ENCODE measurements around the gene FANCI. TPM values are rescaled to one million over a fixed set of nuclear protein-coding genes. Genes with fewer than 3 reads are reported as not detected.

FANCI gene
- total RNA-seq, 1 donor from 2014 or later = 4.1 TPM

- no peak overlapping the region for H3K4me3 ChIP-seq
- H3K27ac ChIP-seq = no peak overlapping the region
- H3K27me3 ChIP-seq = peaks cover 76% of the 10 kb centered on the region
- H3K9me3 ChIP-seq = no peaks in the 10 kb centered on the region
- intact Hi-C loops (cut with DNase I) = loop anchor here (5.0 kb wide), 1 partner anchor 71 kb away; no protein-coding TSS in a partner anchor
- DNase-seq (no peak), ATAC-seq (no peak)
- TF ChIP-seq CTCF (IDR thresholded peaks at IDR 0.05) = peak; percentile 38
- H3K36me3 ChIP-seq = no peaks in the 10 kb centered on the region
- H3K4me1 ChIP-seq = peaks cover 7% of the 10 kb centered on the region
Measured at GRCh38 chr15:89356634-89357298, 113.0 kb downstream of the FANCI start.

- H3K36me3 ChIP-seq = no peaks in the 10 kb centered on the region
- intact Hi-C loops (cut with DNase I) = loop anchor here (5.0 kb wide), 1 partner anchor 69 kb away; no protein-coding TSS in a partner anchor
- no peaks in the 10 kb centered on the region for H3K9me3 ChIP-seq
- ATAC-seq (no peak), DNase-seq (no peak)
- peaks cover 88% of the 10 kb centered on the region for H3K27me3 ChIP-seq
- no peak overlapping the region for H3K27ac ChIP-seq
- no peak for TF ChIP-seq CTCF (IDR thresholded peaks at IDR 0.05)
- H3K4me3 ChIP-seq = peak overlapping the region; percentile 45
- peaks cover 7% of the 10 kb centered on the region for H3K4me1 ChIP-seq
Measured at GRCh38 chr15:89358435-89358754, 114.6 kb downstream of the FANCI start.

- DNase-seq (peak; percentile 90), ATAC-seq (peak; percentile 95)
- TF ChIP-seq CTCF (IDR thresholded peaks at IDR 0.05) = peak; percentile 97
- intact Hi-C loops (cut with DNase I) = loop anchor here (5.0 kb wide), 1 partner anchor 68 kb away; no protein-coding TSS in a partner anchor
- Histone ChIP-seq H3K27ac (no peak overlapping the region), H3K4me1 (peaks cover 7% of the 10 kb centered on the region), H3K36me3 (no peaks in the 10 kb centered on the region), H3K4me3 (peak overlapping the region; percentile 45), H3K9me3 (no peaks in the 10 kb centered on the region), H3K27me3 (peaks cover 92% of the 10 kb centered on the region)
Measured at GRCh38 chr15:89358755-89359439, 115.1 kb downstream of the FANCI start.

DNA sequence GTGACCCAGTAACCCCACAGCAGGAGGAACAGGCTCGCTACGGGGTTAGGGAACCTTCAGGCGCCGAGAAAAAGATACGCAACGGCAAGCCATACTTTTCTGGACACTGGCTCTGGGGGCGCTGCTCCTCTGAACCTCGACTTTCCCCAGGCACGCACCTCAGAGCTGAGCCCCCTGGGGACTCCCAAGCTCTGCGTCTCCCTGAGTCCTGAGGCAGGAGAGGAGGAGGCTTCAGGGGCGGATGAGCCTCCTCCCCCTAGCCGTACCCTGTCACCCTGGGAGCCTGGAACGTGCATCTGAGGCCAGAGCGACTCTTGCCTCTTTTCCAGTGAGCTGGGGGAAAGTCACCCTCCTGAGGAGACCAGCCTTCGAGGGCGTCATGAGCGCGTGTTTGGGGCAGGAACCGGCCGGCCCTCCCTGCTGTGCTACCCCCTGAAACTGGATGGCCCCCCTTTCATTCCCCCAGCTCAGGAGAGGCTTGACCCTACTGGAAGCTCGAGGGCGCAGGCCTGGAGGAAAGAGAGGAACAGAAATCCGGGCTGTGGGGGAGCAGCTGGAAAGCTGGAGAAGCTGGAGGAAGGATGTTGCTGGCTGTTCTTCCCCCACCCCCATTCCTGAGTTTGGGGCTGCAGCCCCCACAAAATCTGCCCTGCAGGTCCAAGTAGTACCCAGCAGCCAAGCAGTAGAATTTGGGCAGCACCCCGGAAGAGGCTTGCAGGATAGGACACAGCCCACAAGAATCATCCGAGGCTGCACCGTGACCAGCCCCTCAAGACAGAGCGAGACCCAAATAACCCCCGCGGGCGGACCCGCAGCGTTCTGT is 115.9 kb downstream of the FANCI start:
- no peak overlapping the region for H3K27ac ChIP-seq
- H3K9me3 ChIP-seq = no peaks in the 10 kb centered on the region
- intact Hi-C loops (cut with DNase I) = loop anchor here (5.0 kb wide), 1 partner anchor 68 kb away; no protein-coding TSS in a partner anchor
- DNase-seq (no peak), ATAC-seq (no peak)
- H3K36me3 ChIP-seq = no peaks in the 10 kb centered on the region
- H3K4me3 ChIP-seq = no peak overlapping the region
- H3K27me3 ChIP-seq = peaks cover 94% of the 10 kb centered on the region
- TF ChIP-seq CTCF (IDR thresholded peaks at IDR 0.05) = no peak
- peaks cover 10% of the 10 kb centered on the region for H3K4me1 ChIP-seq

GRCh38 chr15:89360294-89360971 is 116.7 kb downstream of the FANCI start:
- Histone ChIP-seq H3K4me3 (no peak overlapping the region), H3K27ac (no peak overlapping the region), H3K9me3 (no peaks in the 10 kb centered on the region), H3K4me1 (peaks cover 10% of the 10 kb centered on the region), H3K36me3 (no peaks in the 10 kb centered on the region), H3K27me3 (peaks cover 95% of the 10 kb centered on the region)
- DNase-seq (no peak), ATAC-seq (no peak)
- intact Hi-C loops (cut with DNase I) = no loop called here
- no peak for TF ChIP-seq CTCF (IDR thresholded peaks at IDR 0.05)
